ENCODE measurements around the gene UQCRC2.

UQCRC2 gene

DNA sequence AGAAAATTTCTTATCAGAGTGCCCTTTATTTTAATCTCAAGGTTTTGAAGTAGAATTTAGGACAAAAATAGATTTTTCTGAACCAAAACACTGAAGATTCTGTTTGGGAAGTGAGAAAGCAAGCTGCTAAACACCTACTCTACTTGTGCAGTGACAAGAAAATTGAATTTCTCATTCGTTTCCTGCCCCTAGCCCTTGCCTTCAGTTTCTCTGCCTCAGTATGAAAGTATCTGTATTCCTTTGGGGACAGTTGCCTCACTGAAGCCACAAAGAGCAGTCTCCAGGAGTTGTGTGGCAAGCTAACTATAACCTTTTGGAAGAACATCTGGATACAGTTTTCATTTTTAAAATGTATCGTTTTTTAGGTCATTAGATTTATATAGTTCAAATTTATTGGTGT, 74.5 kb downstream of the UQCRC2 start:
- H3K9me3 ChIP-seq (ENCODE audit: control insufficient read depth, low read length): peaks cover 5% of the 10 kb centered on the region
- no peak overlapping the region for H2BK120ac ChIP-seq (ENCODE audit: low read depth, low read length)
- no peaks in the 10 kb centered on the region for H3K27me3 ChIP-seq (ENCODE audit: control insufficient read depth in 1 of 2, insufficient read depth in 1 of 2, low read length in 2 of 2)
- H3K4ac ChIP-seq (ENCODE audit: low read depth in 1 of 2, low read length in 2 of 2): no peak overlapping the region
- no peak overlapping the region for H2AFZ ChIP-seq (ENCODE audit: low read depth, low read length)
- no peak overlapping the region for H3K4me2 ChIP-seq (ENCODE audit: low read length, poor library complexity, severe bottlenecking)
- no peak overlapping the region for H3K18ac ChIP-seq (ENCODE audit: low read depth in 1 of 2, low read length in 2 of 2)
- H4K91ac ChIP-seq (ENCODE audit: low read length): no peak overlapping the region
- no peak overlapping the region for H2BK5ac ChIP-seq (ENCODE audit: low read depth, low read length, poor library complexity, severe bottlenecking)
- peaks cover 3 to 15% of the 10 kb centered on the region in 2 experiments for H3K36me3 ChIP-seq (ENCODE audit: control insufficient read depth in 1 of 2, insufficient read depth in 2 of 2, low read depth in 1 of 2, low read length in 2 of 2)
- H3K27ac ChIP-seq (ENCODE audit: low read length, poor library complexity, severe bottlenecking): no peak overlapping the region
- peak overlapping the region; percentile 58 for H3K9ac ChIP-seq (ENCODE audit: low read length)
- H3K4me3 ChIP-seq (ENCODE audit: insufficient read depth in 1 of 2, low read depth in 1 of 2, low read length in 2 of 2): peak overlapping the region in 1 of 2 experiments; percentile 25
- DNase-seq: peak; percentile 39
- H2AK5ac ChIP-seq (ENCODE audit: low read length, severe bottlenecking): no peak overlapping the region
- H4K8ac ChIP-seq (ENCODE audit: low read length): no peak overlapping the region
- H3K14ac ChIP-seq (ENCODE audit: low read length in 2 of 2): no peak overlapping the region
- H3K23ac ChIP-seq (ENCODE audit: low read length in 2 of 2): no peak overlapping the region
- H2BK12ac ChIP-seq (ENCODE audit: low read length in 2 of 2): no peak overlapping the region
- H3K79me1 ChIP-seq (replicated peaks; ENCODE audit: low read length, poor library complexity, severe bottlenecking): peaks cover 11% of the 10 kb centered on the region
- no peak overlapping the region for H2BK15ac ChIP-seq (ENCODE audit: low read depth, poor library complexity, severe bottlenecking)
- WGBS: no CpG with 5 or more reads among the region's 2 CpGs
- peaks cover 3% of the 10 kb centered on the region for H3K4me1 ChIP-seq (ENCODE audit: control insufficient read depth, insufficient read depth, low read depth, low read length)

DNA sequence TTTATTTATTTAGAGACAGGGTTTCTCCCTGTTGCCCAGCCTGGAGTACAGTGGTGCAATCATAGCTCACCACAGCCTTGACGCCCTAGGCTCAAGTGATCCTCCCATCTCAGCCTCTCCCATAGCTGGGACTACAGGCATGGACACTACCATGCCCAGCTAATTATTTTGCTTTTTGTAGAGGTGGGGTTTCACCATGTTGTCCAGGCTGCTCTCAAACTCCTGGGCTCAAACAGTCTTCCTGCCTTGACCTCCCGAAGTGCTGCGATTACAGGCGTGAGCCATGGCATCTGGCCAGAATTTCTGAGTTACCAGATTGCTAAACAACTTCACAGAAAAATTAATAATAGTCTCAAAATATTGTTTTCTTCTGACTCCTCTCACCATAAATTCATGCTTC, 76.5 kb downstream of the UQCRC2 start:
- H3K4ac ChIP-seq (ENCODE audit: low read depth in 1 of 2, low read length in 2 of 2): no peak overlapping the region

DNA sequence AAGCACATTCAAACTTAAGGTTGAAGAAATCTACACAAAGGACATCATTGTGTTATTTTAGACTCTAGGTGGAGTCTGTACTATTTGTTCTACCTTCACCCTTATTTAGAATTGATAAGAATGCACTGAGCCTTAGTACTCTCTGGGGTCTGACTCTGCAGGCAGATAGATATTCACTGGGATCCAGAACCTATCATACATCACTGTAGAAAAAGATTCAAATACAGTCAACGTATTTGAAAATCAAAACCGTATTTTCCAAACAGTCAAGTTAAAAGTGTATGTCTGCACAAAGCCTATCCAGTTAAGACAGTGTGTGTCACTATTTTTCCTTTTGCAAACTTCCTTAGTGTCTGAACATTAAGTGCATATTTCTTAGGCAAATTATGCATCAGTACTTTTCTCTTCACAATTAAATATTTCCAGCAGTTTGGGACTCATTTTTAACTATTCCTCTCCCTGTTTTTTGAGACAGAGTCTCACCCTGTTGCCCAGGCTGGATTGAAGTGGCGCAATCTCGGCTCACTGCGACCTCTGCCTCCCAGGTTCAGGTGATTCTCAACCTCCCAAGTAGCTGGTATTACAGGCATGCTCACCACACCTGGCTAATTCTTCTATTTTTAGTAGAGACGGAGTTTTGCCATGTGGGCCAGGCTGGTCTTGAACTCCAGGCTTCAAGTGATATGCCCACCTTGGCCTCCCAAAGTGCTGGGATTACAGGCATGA, 77.1 kb downstream of the UQCRC2 start:
- H3K14ac ChIP-seq (ENCODE audit: low read length in 2 of 2): no peak overlapping the region
- 93% methylated on average over 6 of the region's 6 CpGs for WGBS
- no peak overlapping the region for H2BK12ac ChIP-seq (ENCODE audit: low read length in 2 of 2)
- peaks cover 17% of the 10 kb centered on the region for H3K79me1 ChIP-seq (replicated peaks; ENCODE audit: low read length, poor library complexity, severe bottlenecking)
- no peak overlapping the region for H3K23ac ChIP-seq (ENCODE audit: low read length in 2 of 2)
- no peak for DNase-seq
- H2AK5ac ChIP-seq (ENCODE audit: low read length, severe bottlenecking): no peak overlapping the region
- H3K36me3 ChIP-seq (ENCODE audit: control insufficient read depth in 1 of 2, insufficient read depth in 2 of 2, low read depth in 1 of 2, low read length in 2 of 2): peaks cover 3 to 18% of the 10 kb centered on the region in 2 experiments
- no peak overlapping the region for H4K91ac ChIP-seq (ENCODE audit: low read length)
- no peaks in the 10 kb centered on the region for H3K27me3 ChIP-seq (ENCODE audit: control insufficient read depth in 1 of 2, insufficient read depth in 1 of 2, low read length in 2 of 2)
- H3K4me3 ChIP-seq (ENCODE audit: insufficient read depth in 1 of 2, low read depth in 1 of 2, low read length in 2 of 2): no peak overlapping the region
- no peak overlapping the region for H3K9ac ChIP-seq (ENCODE audit: low read length)
- peaks cover 3% of the 10 kb centered on the region for H3K4me1 ChIP-seq (ENCODE audit: control insufficient read depth, insufficient read depth, low read depth, low read length)
- H2AFZ ChIP-seq (ENCODE audit: low read depth, low read length): no peak overlapping the region
- H3K9me3 ChIP-seq (ENCODE audit: control insufficient read depth, low read length): peaks cover 5% of the 10 kb centered on the region
- no peak overlapping the region for H3K27ac ChIP-seq (ENCODE audit: low read length, poor library complexity, severe bottlenecking)
- no peak overlapping the region for H3K18ac ChIP-seq (ENCODE audit: low read depth in 1 of 2, low read length in 2 of 2)
- no peak overlapping the region for H2BK5ac ChIP-seq (ENCODE audit: low read depth, low read length, poor library complexity, severe bottlenecking)
- no peak overlapping the region for H4K8ac ChIP-seq (ENCODE audit: low read length)
- no peak overlapping the region for H3K4ac ChIP-seq (ENCODE audit: low read depth in 1 of 2, low read length in 2 of 2)
- H3K4me2 ChIP-seq (ENCODE audit: low read length, poor library complexity, severe bottlenecking): no peak overlapping the region
- no peak overlapping the region for H2BK15ac ChIP-seq (ENCODE audit: low read depth, poor library complexity, severe bottlenecking)
- H2BK120ac ChIP-seq (ENCODE audit: low read depth, low read length): no peak overlapping the region

More for the DNA sequence above, 76.5 kb downstream of the UQCRC2 start:
- Histone ChIP-seq H2AFZ (ENCODE audit: low read depth, low read length) (no peak overlapping the region), H3K4me1 (ENCODE audit: control insufficient read depth, insufficient read depth, low read depth, low read length) (peaks cover 3% of the 10 kb centered on the region), H2BK5ac (ENCODE audit: low read depth, low read length, poor library complexity, severe bottlenecking) (no peak overlapping the region), H2BK120ac (ENCODE audit: low read depth, low read length) (no peak overlapping the region), H3K4me2 (ENCODE audit: low read length, poor library complexity, severe bottlenecking) (no peak overlapping the region), H2BK15ac (ENCODE audit: low read depth, poor library complexity, severe bottlenecking) (no peak overlapping the region), H3K9ac (ENCODE audit: low read length) (no peak overlapping the region), H3K18ac (ENCODE audit: low read depth in 1 of 2, low read length in 2 of 2) (peak overlapping the region in 1 of 2 experiments; percentile 62), H2BK12ac (ENCODE audit: low read length in 2 of 2) (no peak overlapping the region), H3K36me3 (ENCODE audit: control insufficient read depth in 1 of 2, insufficient read depth in 2 of 2, low read depth in 1 of 2, low read length in 2 of 2) (peaks cover 3 to 15% of the 10 kb centered on the region in 2 experiments), H3K79me1 (replicated peaks; ENCODE audit: low read length, poor library complexity, severe bottlenecking) (peaks cover 12% of the 10 kb centered on the region), H3K14ac (ENCODE audit: low read length in 2 of 2) (no peak overlapping the region), H3K23ac (ENCODE audit: low read length in 2 of 2) (no peak overlapping the region), H3K4me3 (ENCODE audit: insufficient read depth in 1 of 2, low read depth in 1 of 2, low read length in 2 of 2) (no peak overlapping the region), H2AK5ac (ENCODE audit: low read length, severe bottlenecking) (no peak overlapping the region), H4K91ac (ENCODE audit: low read length) (peak overlapping the region; percentile 62), H3K9me3 (ENCODE audit: control insufficient read depth, low read length) (peaks cover 5% of the 10 kb centered on the region), H3K27ac (ENCODE audit: low read length, poor library complexity, severe bottlenecking) (no peak overlapping the region), H4K8ac (ENCODE audit: low read length) (no peak overlapping the region), H3K27me3 (ENCODE audit: control insufficient read depth in 1 of 2, insufficient read depth in 1 of 2, low read length in 2 of 2) (no peaks in the 10 kb centered on the region)
- DNase-seq: no peak
- WGBS: 93% methylated on average over 4 of the region's 4 CpGs

DNA sequence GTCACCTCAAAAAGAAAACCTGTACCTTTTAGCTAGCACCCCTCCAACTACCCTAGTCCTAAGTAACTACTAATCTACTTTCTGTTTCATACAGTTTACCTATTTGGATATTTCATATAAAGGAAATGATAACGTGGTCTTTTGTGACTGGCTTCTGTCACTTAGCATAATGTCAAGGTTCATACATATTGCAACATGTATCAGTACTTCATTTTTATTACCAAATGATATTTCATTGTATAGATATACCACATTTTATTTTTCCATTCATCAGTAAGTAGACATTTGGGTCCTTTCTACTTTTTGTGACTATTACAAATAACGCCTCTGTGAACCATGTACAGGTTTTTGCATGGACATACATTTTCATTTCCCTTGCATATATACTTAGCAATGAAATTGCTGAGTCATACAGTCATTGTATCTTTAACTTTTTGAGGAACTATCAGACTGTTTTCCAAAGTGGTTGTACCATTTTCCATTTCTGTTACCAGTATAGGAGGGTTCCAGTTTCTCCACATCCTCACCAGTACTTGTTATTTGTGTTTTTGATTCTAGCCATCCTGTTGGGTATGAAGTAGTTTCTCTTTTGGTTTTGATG, 78.4 kb downstream of the UQCRC2 start:
- peaks cover 24% of the 10 kb centered on the region for H3K79me1 ChIP-seq (replicated peaks; ENCODE audit: low read length, poor library complexity, severe bottlenecking)
- H2BK120ac ChIP-seq (ENCODE audit: low read depth, low read length): no peak overlapping the region
- no peak overlapping the region for H3K9ac ChIP-seq (ENCODE audit: low read length)
- H3K9me3 ChIP-seq (ENCODE audit: control insufficient read depth, low read length): peaks cover 5% of the 10 kb centered on the region
- H3K4me1 ChIP-seq (ENCODE audit: control insufficient read depth, insufficient read depth, low read depth, low read length): peaks cover 2% of the 10 kb centered on the region
- no peak overlapping the region for H4K8ac ChIP-seq (ENCODE audit: low read length)
- H3K14ac ChIP-seq (ENCODE audit: low read length in 2 of 2): no peak overlapping the region
- H3K23ac ChIP-seq (ENCODE audit: low read length in 2 of 2): no peak overlapping the region
- no peak overlapping the region for H3K27ac ChIP-seq (ENCODE audit: low read length, poor library complexity, severe bottlenecking)
- 67% methylated on average over 1 of the region's 2 CpGs for whole genome bisulfite sequencing
- H3K27me3 ChIP-seq (ENCODE audit: control insufficient read depth in 1 of 2, insufficient read depth in 1 of 2, low read length in 2 of 2): no peaks in the 10 kb centered on the region
- H2BK15ac ChIP-seq (ENCODE audit: low read depth, poor library complexity, severe bottlenecking): no peak overlapping the region
- H3K18ac ChIP-seq (ENCODE audit: low read depth in 1 of 2, low read length in 2 of 2): no peak overlapping the region
- no peak overlapping the region for H4K91ac ChIP-seq (ENCODE audit: low read length)
- no peak for DNase-seq
- H3K4me3 ChIP-seq (ENCODE audit: insufficient read depth in 1 of 2, low read depth in 1 of 2, low read length in 2 of 2): no peak overlapping the region
- H3K4ac ChIP-seq (ENCODE audit: low read depth in 1 of 2, low read length in 2 of 2): no peak overlapping the region
- H3K36me3 ChIP-seq (ENCODE audit: control insufficient read depth in 1 of 2, insufficient read depth in 2 of 2, low read depth in 1 of 2, low read length in 2 of 2): peaks cover 3 to 18% of the 10 kb centered on the region in 2 experiments
- H2AFZ ChIP-seq (ENCODE audit: low read depth, low read length): no peak overlapping the region
- no peak overlapping the region for H3K4me2 ChIP-seq (ENCODE audit: low read length, poor library complexity, severe bottlenecking)
- H2BK12ac ChIP-seq (ENCODE audit: low read length in 2 of 2): no peak overlapping the region
- no peak overlapping the region for H2AK5ac ChIP-seq (ENCODE audit: low read length, severe bottlenecking)
- H2BK5ac ChIP-seq (ENCODE audit: low read depth, low read length, poor library complexity, severe bottlenecking): no peak overlapping the region

Measured in mesenchymal stem cell (in vitro differentiated cells and primary cell).